HCT116 (cell line): Measurements from ENCODE around the gene ATF1. TPM values are rescaled to one million over a fixed set of nuclear protein-coding genes. Genes with fewer than 3 reads are reported as not detected.
A peak's percentile ranks its signal among the peaks of the same experiment; 100 is the strongest.
"Not testable (repeated sequence)": the region's sequence is repeated elsewhere in the genome, so short reads cannot be mapped to it uniquely, and the experiment has no call there.

Source experiments
- ATAC-seq: fragments of 200-7000 bp; cut with Tn5 transposase; 2 replicates; pipeline ENCODE4 v1.9.1; 2020; ENCODE audit warnings: mild to moderate bottlenecking, moderate library complexity
- BruUV-seq: library from RNA; stranded (reverse); fragments of 400-500 nt; replicated peaks from 2 replicates; lab custom pipeline; 2021; lab: Mats Ljungman, UMichigan
- CTCF ChIA-PET: fragments of 300-600 bp; sonication (Branson Sonifier 250); formaldehyde crosslinking; loops from one replicate; lab custom pipeline; 2021; ENCODE audit warnings: antibody characterized with exemption; lab: Charles Lee
- POLR2A ChIA-PET: fragments of 300-600, 350-600 bp; sonication (Branson Sonifier 250); formaldehyde crosslinking; loops from one replicate; lab custom pipeline; 2021; ENCODE audit warnings: antibody characterized with exemption; lab: Charles Lee
- RAD21 ChIA-PET, 2 experiments: fragments of 300-600 bp; sonication (Branson Sonifier 250); formaldehyde crosslinking; loops; one replicate each; lab custom pipeline; 2023; ENCODE audit warnings: low total read pairs in 2 of 2; ENCODE audit not compliant: uncharacterized antibody in 2 of 2, unreplicated experiment in 2 of 2, low non-redundant PET in 1 of 2; lab: Charles Lee
- DNase-seq: peaks from one replicate; pipeline ENCODE4 v3.0.0-alpha.2; 2010; ENCODE audit warnings: low read depth, low spot score
- H2AFZ ChIP-seq: fragments of 200-600 bp; shearing (Covaris generic), sonication (generic); 2 replicates; pipeline ENCODE4 v1.6.1; 2017; ENCODE audit warnings: low read depth, mixed run types, mixed read lengths, antibody characterized with exemption, low read length; ENCODE audit not compliant: poor library complexity, severe bottlenecking
- H3K27ac ChIP-seq: 2 replicates; pipeline ENCODE4 v1.5.1; 2012; ENCODE audit warnings: low read depth, low read length
- H3K27me3 ChIP-seq: fragments of 200-600 bp; sonication (generic); 2 replicates; pipeline ENCODE4 v1.6.1; 2016; ENCODE audit warnings: mixed run types, low read length, mixed read lengths; ENCODE audit not compliant: insufficient read depth
- H3K36me3 ChIP-seq, 2 experiments: fragments of 200-500 bp in 1 of 2; fragments of 200-600 bp in 1 of 2; sonication (Bioruptor generic) in 1 of 2; sonication (generic) in 1 of 2; 2 replicates each; pipeline versions ENCODE4 v1.5.1 to v1.6.1; 2014 to 2016; ENCODE audit warnings: low read length in 2 of 2, inconsistent platforms in 1 of 2, mixed read lengths in 1 of 2, mixed run types in 1 of 2; ENCODE audit not compliant: insufficient read depth in 2 of 2, control insufficient read depth in 1 of 2
- H3K4me1 ChIP-seq, 2 experiments: fragments of 200-600 bp in 1 of 2; sonication (generic) in 1 of 2; 2 replicates each; pipeline versions ENCODE4 v1.5.1 to v1.6.1; 2012 to 2017; ENCODE audit warnings: low read length in 2 of 2, inconsistent platforms in 1 of 2, mild to moderate bottlenecking in 1 of 2, mixed read lengths in 1 of 2, mixed run types in 1 of 2, moderate library complexity in 1 of 2; ENCODE audit not compliant: insufficient read depth in 2 of 2, control insufficient read depth in 1 of 2
- H3K4me2 ChIP-seq: fragments of 200-600 bp; sonication (generic); 2 replicates; pipeline ENCODE4 v1.6.1; 2017; ENCODE audit warnings: mixed run types, low read length, mixed read lengths
- H3K4me3 ChIP-seq, 2 experiments: fragments of 200-600 bp in 1 of 2; sonication (generic) in 1 of 2; replicated peaks in 1 of 2; 2 replicates each; pipeline ENCODE4 v1.5.1; 2011 to 2016; ENCODE audit warnings: low read length in 2 of 2, control low read depth in 1 of 2, low read depth in 1 of 2, mild to moderate bottlenecking in 1 of 2, mixed read lengths in 1 of 2, mixed run types in 1 of 2
- H3K79me2 ChIP-seq: fragments of 200-600 bp; sonication (generic); 2 replicates; pipeline ENCODE4 v1.6.1; 2017; ENCODE audit warnings: mild to moderate bottlenecking, mixed run types, low read length, moderate library complexity, mixed read lengths; ENCODE audit not compliant: insufficient read depth
- H3K9ac ChIP-seq: fragments of 200-600 bp; sonication (generic); 2 replicates; pipeline ENCODE4 v1.6.1; 2016; ENCODE audit warnings: low read length, mixed read lengths
- H3K9me2 ChIP-seq: fragments of 200-600 bp; sonication (generic), shearing (Covaris generic); 2 replicates; pipeline ENCODE4 v1.6.1; 2017; ENCODE audit warnings: mixed run types, mild to moderate bottlenecking, moderate library complexity; ENCODE audit not compliant: insufficient read depth
- H3K9me3 ChIP-seq, 2 experiments: fragments of 200-500 bp in 1 of 2; fragments of 200-600 bp in 1 of 2; sonication (Bioruptor generic) in 1 of 2; sonication (generic) in 1 of 2; 2 replicates each; pipeline ENCODE4 v1.6.1; 2014 to 2017; ENCODE audit warnings: low read length in 2 of 2, mixed read lengths in 2 of 2, inconsistent platforms in 1 of 2, low read depth in 1 of 2, mild to moderate bottlenecking in 1 of 2, mixed run types in 1 of 2, moderate library complexity in 1 of 2; ENCODE audit not compliant: control insufficient read depth in 1 of 2, insufficient read depth in 1 of 2
- H4K20me1 ChIP-seq: fragments of 200-600 bp; sonication (generic), shearing (Covaris generic); 2 replicates; pipeline ENCODE4 v1.6.1; 2017; ENCODE audit warnings: mixed run types, mild to moderate bottlenecking, moderate library complexity; ENCODE audit not compliant: insufficient read depth
- CBX3 ChIP-seq: IDR thresholded peaks from 2 replicates; pipeline ENCODE4 v1.6.1; 2012; ENCODE audit warnings: low read depth
- EGR1 ChIP-seq: IDR thresholded peaks from 2 replicates; pipeline ENCODE4 v1.6.1; 2012; ENCODE audit warnings: low read depth
- ELF1 ChIP-seq: IDR thresholded peaks from 2 replicates; pipeline ENCODE4 v1.6.1; 2012; ENCODE audit warnings: low read depth, borderline replicate concordance
- JUND ChIP-seq: IDR thresholded peaks from 2 replicates; pipeline ENCODE4 v1.6.1; 2012
- RAD21 ChIP-seq: IDR thresholded peaks from 2 replicates; pipeline ENCODE4 v1.6.1; 2012; ENCODE audit warnings: low read depth, mild to moderate bottlenecking
- REST ChIP-seq: IDR thresholded peaks from 2 replicates; pipeline ENCODE4 v1.6.1; 2012; ENCODE audit warnings: low read depth
- ZBTB33 ChIP-seq: IDR thresholded peaks from 2 replicates; pipeline ENCODE4 v1.6.1; 2011; ENCODE audit warnings: mild to moderate bottlenecking, low read length, moderate library complexity; ENCODE audit not compliant: insufficient replicate concordance; ENCODE audit errors: extremely low read depth
- ZFX ChIP-seq: fragments of 450-650 bp; IDR thresholded peaks from 2 replicates; pipeline ENCODE4 v1.6.1; 2017
- ZNF274 ChIP-seq: fragments of 200-500 bp; sonication (Bioruptor generic); IDR thresholded peaks from 2 replicates; pipeline ENCODE4 v1.6.1; 2014; ENCODE audit warnings: mild to moderate bottlenecking, low read depth, low read length, inconsistent platforms
- intact Hi-C: fragments of 100-400 bp; cut with micrococcal nuclease; formaldehyde crosslinking; loops from 2 replicates; pipeline ENCODE4 v1.10.0; 2022
- total RNA-seq: library from RNA; stranded (reverse); gene quantifications from one replicate; pipeline ENCODE4 v1.2.1, GENCODE V29; 2021; ENCODE audit not compliant: unreplicated experiment

The ATF1 gene
- total RNA-seq, 1 experiment from 2014 or later, result 48.8 TPM

GRCh38 chr12:50823724-50824123 is 59.8 kb downstream of the ATF1 start:
- H3K79me2 ChIP-seq, RAD21 ChIA-PET, H3K4me2 ChIP-seq, BruUV-seq, H3K27ac ChIP-seq, H3K36me3 ChIP-seq, H2AFZ ChIP-seq, ATAC-seq, POLR2A ChIA-PET, DNase-seq, H3K4me3 ChIP-seq, H4K20me1 ChIP-seq, H3K27me3 ChIP-seq, H3K9me2 ChIP-seq, H3K9ac ChIP-seq, H3K4me1 ChIP-seq, H3K9me3 ChIP-seq: not testable (repeated sequence)
- intact Hi-C loops, result loop anchor here (2.0 kb wide), 2 partner anchors 205 to 517 kb away; no protein-coding TSS in a partner anchor
- CTCF ChIA-PET, result interaction anchor here (2.3 to 2.7 kb wide), 2 partner anchors 59 to 517 kb away, joined by 9 to 25 read pairs; no protein-coding TSS in a partner anchor

GRCh38 chr12:50824914-50825313 is 61.0 kb downstream of the ATF1 start:
- DNase-seq (no peak), ATAC-seq (peak; percentile 44; the same call in 1 of the 2 replicates)
- RAD21 ChIA-PET, result interaction anchor here (0.8 to 1.0 kb wide), 4 partner anchors 51 to 203 kb away, joined by 3 to 8 read pairs (median 4); no protein-coding TSS in a partner anchor
- Histone ChIP-seq H3K27ac (no peak overlapping the region), H3K27me3 (no peaks in the 10 kb centered on the region), H2AFZ (no peak overlapping the region), H3K9me3 (no peaks in the 10 kb centered on the region), H4K20me1 (no peaks in the 10 kb centered on the region), H3K4me2 (no peak overlapping the region), H3K4me3 (no peak overlapping the region), H3K9ac (no peak overlapping the region), H3K36me3 (no peaks in the 10 kb centered on the region), H3K4me1 (peaks cover 0 to 4% of the 10 kb centered on the region in 2 experiments; a peak in 1 of 4 replicates), H3K9me2 (no peaks in the 10 kb centered on the region), H3K79me2 (no peaks in the 10 kb centered on the region)
- no TSS peak for BruUV-seq
- POLR2A ChIA-PET, result interaction anchor here (1.4 to 1.7 kb wide), 2 partner anchors 201 to 203 kb away, joined by 3 to 6 read pairs; partner anchors contain the start of gene SLC11A2
- CTCF ChIA-PET, result interaction anchor here (0.9 to 3.6 kb wide), 9 partner anchors 10 to 713 kb away, joined by 3 to 31 read pairs (median 6); partner anchors contain the start of genes COX14 and SLC11A2
- TF ChIP-seq REST (no peak), EGR1 (no peak), ELF1 (no peak), ZNF274 (no peak), ZFX (no peak), RAD21 (no peak), ZBTB33 (no peak), CBX3 (no peak), JUND (no peak)
- intact Hi-C loops, result loop anchor here (1.0 to 2.0 kb wide), 3 partner anchors 162 to 516 kb away; no protein-coding TSS in a partner anchor
